HG02852 (cell line): ENCODE measurements around the gene POLA1.
"Not testable (repeated sequence)": the region's sequence is repeated elsewhere in the genome, so short reads cannot be mapped to it uniquely, and the experiment has no call there.

Source experiments
- ATAC-seq: cut with Tn5 transposase; IDR thresholded peaks from one replicate; pipeline ENCODE4 v1.9.1; 2021; ENCODE audit warnings: mild to moderate bottlenecking, moderate library complexity; ENCODE audit not compliant: unreplicated experiment

Gene POLA1

GRCh38 chrX:24693453-24694202 is at the start of gene POLA1:
TSS of gene POLA1 (plus strand) at chrX:24693918. CDS start at chrX:24693962, 44 bp downstream.
- peak; percentile 95 for ATAC-seq

GRCh38 chrX:24646006-24646405 is 47.7 kb upstream of the POLA1 start:
- no peak for ATAC-seq

- ATAC-seq = peak; percentile 12
These were observed 47.0 kb upstream of the POLA1 start for GRCh38 chrX:24646745-24647182.

- peak; percentile 96 for ATAC-seq
These were observed 46.3 kb upstream of the POLA1 start, which contains the start of gene PCYT1B for GRCh38 chrX:24647257-24648058. TSS of gene PCYT1B (minus strand) at chrX:24647347. CDS start at chrX:24647105, 242 bp downstream.

GRCh38 chrX:24648495-24648894 is 45.2 kb upstream of the POLA1 start:
- ATAC-seq = no peak

- ATAC-seq = no peak
These were observed 41.9 kb upstream of the POLA1 start for GRCh38 chrX:24651783-24652182.

- ATAC-seq = not testable (repeated sequence)
These were observed 38.0 kb upstream of the POLA1 start for GRCh38 chrX:24655679-24656078.

- no peak for ATAC-seq
These were observed 35.9 kb upstream of the POLA1 start for GRCh38 chrX:24657671-24658386.

GRCh38 chrX:24658421-24658820 is 35.3 kb upstream of the POLA1 start:
- no peak for ATAC-seq

- no peak for ATAC-seq
These were observed 34.6 kb upstream of the POLA1 start for GRCh38 chrX:24659106-24659505.

- no peak for ATAC-seq
These were observed 34.1 kb upstream of the POLA1 start for GRCh38 chrX:24659646-24660045.

GRCh38 chrX:24661292-24661691 is 32.4 kb upstream of the POLA1 start:
- ATAC-seq = no peak

- ATAC-seq = no peak
These were observed 31.4 kb upstream of the POLA1 start for GRCh38 chrX:24662352-24662751.

GRCh38 chrX:24668111-24668510 is 25.6 kb upstream of the POLA1 start:
- no peak for ATAC-seq

GRCh38 chrX:24672701-24673190 is 21.0 kb upstream of the POLA1 start:
- no peak for ATAC-seq

- no peak for ATAC-seq
These were observed 20.3 kb upstream of the POLA1 start for GRCh38 chrX:24673424-24673823.

GRCh38 chrX:24676403-24677024 is 17.2 kb upstream of the POLA1 start:
- ATAC-seq = no peak

- ATAC-seq = no peak
These were observed 10.8 kb upstream of the POLA1 start for GRCh38 chrX:24682739-24683432.

GRCh38 chrX:24684048-24684447 is 9.7 kb upstream of the POLA1 start:
- no peak for ATAC-seq

GRCh38 chrX:24692305-24692704 is 1.4 kb upstream of the POLA1 start:
- no peak for ATAC-seq
